GM12878 (cell line): ENCODE measurements around the gene WNT3A. TPM values are rescaled to one million over a fixed set of nuclear protein-coding genes. Genes with fewer than 3 reads are reported as not detected.

ENCODE experiments used
- ATAC-seq: fragments of 200-7000 bp; cut with Tn5 transposase; 3 replicates; pipeline ENCODE4 v1.9.1; 2020; ENCODE audit warnings: mild to moderate bottlenecking, moderate library complexity
- BruUV-seq: library from RNA; stranded (reverse); fragments of 400-500 nt; replicated peaks from 2 replicates; lab custom pipeline; 2021; lab: Mats Ljungman, UMichigan
- CTCF ChIA-PET: fragments of 300-600 bp; sonication (Branson Sonifier 250); formaldehyde crosslinking; extraction: SDS; loops from one replicate; lab custom pipeline; 2021; ENCODE audit warnings: inconsistent platforms; lab: Yijun Ruan, JAX
- POLR2A ChIA-PET: fragments of 350-600 bp; formaldehyde crosslinking; extraction: SDS; loops from one replicate; lab custom pipeline; 2021; ENCODE audit warnings: inconsistent platforms; lab: Charles Lee
- RAD21 ChIA-PET: fragments of 300-600 bp; sonication (Branson Sonifier 250); formaldehyde crosslinking; loops from one replicate; lab custom pipeline; 2023; ENCODE audit warnings: antibody characterized with exemption; ENCODE audit not compliant: unreplicated experiment; lab: Charles Lee
- SMC1A ChIA-PET: fragments of 300-600 bp; sonication (Branson Sonifier 250); formaldehyde crosslinking; loops from one replicate; lab custom pipeline; 2023; ENCODE audit not compliant: unreplicated experiment, uncharacterized antibody; lab: Charles Lee
- DNase-seq: peaks from one replicate; pipeline ENCODE4 v3.0.0-alpha.2; 2011; ENCODE audit warnings: low read depth, low spot score
- FAIRE-seq: peaks from 3 replicates; lab custom pipeline; 2011; peaks lifted over from hg19 to GRCh38; lab: Jason Lieb, UNC
- H2AFZ ChIP-seq: 2 replicates; pipeline ENCODE4 v1.6.0; 2011; ENCODE audit warnings: low read depth, low read length, control low read depth; ENCODE audit not compliant: control insufficient read depth
- H3K27ac ChIP-seq: 2 replicates; pipeline ENCODE4 v1.5.1; 2011; ENCODE audit warnings: control low read depth; ENCODE audit not compliant: control insufficient read depth, insufficient read depth
- H3K27me3 ChIP-seq, 2 experiments: replicated peaks in 1 of 2; 2 replicates each; pipeline versions ENCODE4 v1.6.0 to v1.6.1; 2011; ENCODE audit warnings: low read length in 1 of 2; ENCODE audit not compliant: control insufficient read depth in 2 of 2, insufficient read depth in 2 of 2
- H3K36me3 ChIP-seq, 2 experiments: 2 replicates each; pipeline ENCODE4 v1.5.1; 2011; ENCODE audit warnings: low read length in 1 of 2; ENCODE audit not compliant: control insufficient read depth in 2 of 2, insufficient read depth in 2 of 2
- H3K4me1 ChIP-seq: 2 replicates; pipeline ENCODE4 v1.6.1; 2011; ENCODE audit warnings: mild to moderate bottlenecking, low read length, moderate library complexity, mixed read lengths; ENCODE audit not compliant: control insufficient read depth, insufficient read depth
- H3K4me2 ChIP-seq: 2 replicates; pipeline ENCODE4 v1.6.0; 2011; ENCODE audit warnings: control low read depth; ENCODE audit not compliant: control insufficient read depth, insufficient read depth
- H3K4me3 ChIP-seq: fragments of 200-600 bp; sonication (generic); 2 replicates; pipeline ENCODE4 v1.5.1; 2016
- H3K79me2 ChIP-seq: 2 replicates; pipeline ENCODE4 v1.6.0; 2011; ENCODE audit warnings: low read length; ENCODE audit not compliant: control insufficient read depth, insufficient read depth
- H3K9ac ChIP-seq: 2 replicates; pipeline ENCODE4 v1.8.0; 2011; ENCODE audit warnings: low read length, control low read depth, mixed read lengths; ENCODE audit not compliant: control insufficient read depth, insufficient read depth
- H3K9me3 ChIP-seq: replicated peaks from 3 replicates; pipeline ENCODE4 v1.5.1; 2011; ENCODE audit warnings: mild to moderate bottlenecking, low read length; ENCODE audit not compliant: control insufficient read depth, insufficient read depth
- H4K20me1 ChIP-seq: 2 replicates; pipeline ENCODE4 v1.6.0; 2011; ENCODE audit not compliant: control insufficient read depth, insufficient read depth
- ASH2L ChIP-seq: fragments of 300-600, 200-600 bp; sonication (generic); IDR thresholded peaks from 2 replicates; pipeline ENCODE4 v1.6.1; 2017; ENCODE audit warnings: low read depth, mild to moderate bottlenecking, borderline replicate concordance
- BCL11A ChIP-seq: IDR thresholded peaks from 2 replicates; pipeline ENCODE4 v1.6.1; 2011; ENCODE audit warnings: low read depth, low read length
- CHD2 ChIP-seq: IDR thresholded peaks from 2 replicates; pipeline ENCODE4 v1.6.1; 2011; ENCODE audit warnings: low read depth, low read length, improper control_type of control experiment, borderline replicate concordance
- E4F1 ChIP-seq: fragments of 450-650 bp; IDR thresholded peaks from 2 replicates; pipeline ENCODE4 v1.6.1; 2018; ENCODE audit warnings: borderline replicate concordance, mild to moderate bottlenecking; ENCODE audit not compliant: partially characterized antibody
- EED ChIP-seq: sonication (generic); IDR thresholded peaks from 2 replicates; pipeline ENCODE4 v1.6.1; 2016; ENCODE audit warnings: antibody characterized with exemption, low read depth
- FOXK2 ChIP-seq: fragments of 450-650 bp; IDR thresholded peaks from 2 replicates; pipeline ENCODE4 v1.6.1; 2017; ENCODE audit warnings: mild to moderate bottlenecking, moderate library complexity
- HSF1 ChIP-seq: fragments of 150-350 bp; IDR thresholded peaks from 2 replicates; pipeline ENCODE4 v1.6.1; 2014; ENCODE audit warnings: mild to moderate bottlenecking, low read depth, low read length
- IKZF2 ChIP-seq, 2 experiments: fragments of 450-650 bp; IDR thresholded peaks; 2 replicates each; pipeline ENCODE4 v1.6.1; 2017; ENCODE audit warnings: mild to moderate bottlenecking in 2 of 2, moderate library complexity in 2 of 2
- MYB ChIP-seq: fragments of 150-350 bp; IDR thresholded peaks from 2 replicates; pipeline ENCODE4 v1.6.1; 2014; ENCODE audit warnings: mild to moderate bottlenecking, low read depth, low read length, borderline replicate concordance
- NR2C2 ChIP-seq: IDR thresholded peaks from 2 replicates; pipeline ENCODE4 v1.6.1; 2011; ENCODE audit warnings: borderline replicate concordance, low read depth; ENCODE audit not compliant: control insufficient read depth, insufficient read length
- PAX8 ChIP-seq: fragments of 450-650 bp; IDR thresholded peaks from 2 replicates; pipeline ENCODE4 v1.6.1; 2017; ENCODE audit warnings: mild to moderate bottlenecking, moderate library complexity
- POLR2A ChIP-seq: IDR thresholded peaks from 2 replicates; pipeline ENCODE4 v1.6.1; 2011; ENCODE audit warnings: low read depth, mild to moderate bottlenecking, low read length
- SREBF1 ChIP-seq: IDR thresholded peaks from 2 replicates; pipeline ENCODE4 v1.6.1; 2012; ENCODE audit warnings: mild to moderate bottlenecking, low read length
- ZSCAN29 ChIP-seq: fragments of 450-650 bp; IDR thresholded peaks from 2 replicates; pipeline ENCODE4 v1.6.1; 2017; ENCODE audit warnings: mild to moderate bottlenecking, moderate library complexity
- WGBS: methylation state at CpG from one replicate; pipeline ENCODE4 v1.1.6; 2016; ENCODE audit warnings: low lambda C conversion rate; ENCODE audit not compliant: insufficient replicate concordance, insufficient coverage; ENCODE audit errors: missing lambda C conversion rate; 5-methylcytosine and 5-hydroxymethylcytosine counted together
- in situ Hi-C: fragments of 300-500 bp; cut with MboI; formaldehyde crosslinking; loops from 9 replicates; pipeline ENCODE4 v1.14.3; 2018; ENCODE audit warnings: mixed read lengths
- intact Hi-C: fragments of 100-400 bp; cut with micrococcal nuclease; formaldehyde crosslinking; loops from one replicate; pipeline ENCODE4 v1.14.2; 2022; ENCODE audit not compliant: unreplicated experiment
- polyA plus RNA-seq, 11 experiments: library from polyadenylated mRNA; depleted of rRNA in 4 of 11; unstranded in 6 of 11; stranded (reverse) in 5 of 11; fragments of >200 nt; fragmentation: Nextera tagmentation in 4 of 11; fragmentation: Illumina TruSeq in 1 of 11; extraction: Ambion mirVana in 4 of 11; extraction: Trizol in 1 of 11; gene quantifications; 1 replicate in 1 of 11; 2 replicates in 10 of 11; pipeline versions ENCODE4 v1.2.1 to v1.2.3, GENCODE V29; 2011 to 2016; ENCODE audit warnings: inconsistent platforms in 2 of 11, missing spikeins in 2 of 11, low read depth in 1 of 11
- total RNA-seq, 4 experiments: library from RNA; depleted of rRNA in 3 of 4; stranded (reverse); fragments of >200 nt in 3 of 4; fragmentation: Illumina TruSeq in 1 of 4; extraction: Trizol in 1 of 4; gene quantifications; 2 replicates each; pipeline versions ENCODE4 v1.2.1 to v1.2.3, GENCODE V29; 2013 to 2021
- TF ChIP-seq, protein P1 (sequence below): IDR thresholded peaks from 2 replicates; pipeline ENCODE4 v1.6.1; 2011; ENCODE audit warnings: borderline replicate concordance, low read depth, mild to moderate bottlenecking, moderate library complexity, low read length; ENCODE audit not compliant: insufficient read depth, poor library complexity, severe bottlenecking

The WNT3A gene
- total and polyA plus RNA-seq, 10 of the 15 experiments (the other 5 are each of a cell fraction or from before 2014, with no cell fraction given) = 0.16 TPM; not detected in 9

DNA sequence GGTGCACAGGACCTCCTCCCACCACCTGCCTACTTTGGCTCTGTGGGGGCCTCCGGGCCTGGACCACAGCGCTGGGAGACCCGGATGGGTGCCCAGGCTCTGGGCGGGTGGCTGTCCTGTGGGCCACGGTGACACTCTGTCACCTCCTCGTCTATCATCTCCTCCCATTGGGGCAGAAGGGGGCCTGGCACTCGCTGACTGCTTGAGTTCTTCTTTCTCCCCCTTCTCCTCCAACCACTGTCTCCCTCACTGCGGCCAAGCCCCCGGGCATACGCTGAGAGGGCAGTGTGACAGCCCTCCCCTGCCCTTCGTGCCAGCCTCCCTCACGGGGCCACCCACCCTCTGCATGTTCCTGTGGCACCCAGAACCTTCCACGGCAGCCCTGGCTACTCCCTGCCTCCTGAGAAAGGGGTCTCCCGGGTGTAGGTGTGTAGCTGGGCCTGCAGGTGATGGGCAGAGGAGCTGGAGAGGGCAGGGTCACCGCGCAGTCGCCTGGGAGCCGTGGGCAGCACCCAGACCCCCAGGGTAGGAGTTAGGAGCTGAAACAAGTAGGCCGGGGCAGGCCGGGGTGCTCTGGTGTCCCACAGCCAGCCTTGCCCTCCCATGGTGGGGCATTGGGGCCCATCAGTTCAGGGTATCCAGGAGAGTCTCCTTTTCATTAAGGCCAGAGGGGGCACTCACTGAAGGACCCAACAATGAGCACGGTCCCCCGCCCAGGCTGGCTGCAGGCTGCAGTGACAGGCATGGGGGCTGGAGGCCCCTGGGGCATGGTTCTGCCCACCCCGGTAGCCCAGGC lies 66.5 kb downstream of the WNT3A start:
- Histone ChIP-seq H3K9ac (no peak overlapping the region), H3K9me3 (no peaks in the 10 kb centered on the region), H3K36me3 (no peaks in the 10 kb centered on the region), H4K20me1 (no peaks in the 10 kb centered on the region), H3K79me2 (no peaks in the 10 kb centered on the region), H3K27ac (no peak overlapping the region), H3K4me1 (no peaks in the 10 kb centered on the region), H2AFZ (no peak overlapping the region), H3K4me3 (no peak overlapping the region), H3K27me3 (no peaks in the 10 kb centered on the region), H3K4me2 (no peak overlapping the region)
- no peak for TF ChIP-seq ASH2L
- no peak for TF ChIP-seq POLR2A
- no peak for TF ChIP-seq E4F1
- TF ChIP-seq FOXK2 = no peak
- no peak for TF ChIP-seq PAX8
- TF ChIP-seq HSF1 = no peak
- TF ChIP-seq SREBF1 = no peak
- no peak for TF ChIP-seq NR2C2
- TF ChIP-seq ZSCAN29 = no peak
- TF ChIP-seq BCL11A = no peak
- TF ChIP-seq, protein P1, sequence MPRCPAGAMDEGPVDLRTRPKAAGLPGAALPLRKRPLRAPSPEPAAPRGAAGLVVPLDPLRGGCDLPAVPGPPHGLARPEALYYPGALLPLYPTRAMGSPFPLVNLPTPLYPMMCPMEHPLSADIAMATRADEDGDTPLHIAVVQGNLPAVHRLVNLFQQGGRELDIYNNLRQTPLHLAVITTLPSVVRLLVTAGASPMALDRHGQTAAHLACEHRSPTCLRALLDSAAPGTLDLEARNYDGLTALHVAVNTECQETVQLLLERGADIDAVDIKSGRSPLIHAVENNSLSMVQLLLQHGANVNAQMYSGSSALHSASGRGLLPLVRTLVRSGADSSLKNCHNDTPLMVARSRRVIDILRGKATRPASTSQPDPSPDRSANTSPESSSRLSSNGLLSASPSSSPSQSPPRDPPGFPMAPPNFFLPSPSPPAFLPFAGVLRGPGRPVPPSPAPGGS = no peak
- TF ChIP-seq MYB = no peak
- no peak for TF ChIP-seq IKZF2 (IDR thresholded peaks at IDR 0.05)
- no peak for TF ChIP-seq EED
- TF ChIP-seq CHD2 = no peak
- WGBS = 46% methylated on average over 23 of the region's 23 CpGs
- FAIRE-seq (no peak), DNase-seq (no peak), ATAC-seq (no peak)
- in situ Hi-C loops = no loop called here
- BruUV-seq = no TSS peak
- SMC1A ChIA-PET = interaction anchor here (0.8 to 1.7 kb wide), 4 partner anchors 48 to 75 kb away, joined by 3 to 4 read pairs (median 4); no protein-coding TSS in a partner anchor
- RAD21 ChIA-PET = interaction anchor here (1.0 to 2.3 kb wide), 3 partner anchors 67 to 75 kb away, joined by 3 to 17 read pairs (median 4); no protein-coding TSS in a partner anchor
- CTCF ChIA-PET = interaction anchor here (0.6 to 2.7 kb wide), 4 partner anchors 68 to 75 kb away, joined by 3 to 16 read pairs (median 9); no protein-coding TSS in a partner anchor
- intact Hi-C loops = loop anchor here (5.0 to 10.0 kb wide), 2 partner anchors 71 to 308 kb away; no protein-coding TSS in a partner anchor
- POLR2A ChIA-PET = no interaction called here
